GM06990 (cell line): ENCODE results near the gene TMEM94.

Experiments used
- DNase-seq: peaks from one replicate; pipeline ENCODE4 v3.0.0-alpha.2; 2011; ENCODE audit not compliant: insufficient read length; ENCODE audit errors: extremely low read depth
- H3K27me3 ChIP-seq: replicated peaks from 2 replicates; pipeline ENCODE4 v1.6.0; 2011; ENCODE audit warnings: low read length; ENCODE audit not compliant: control insufficient read depth, insufficient read depth
- H3K36me3 ChIP-seq: 2 replicates; pipeline ENCODE4 v1.5.1; 2011; ENCODE audit warnings: low read length; ENCODE audit not compliant: control insufficient read depth, insufficient read depth
- H3K4me3 ChIP-seq: replicated peaks from 2 replicates; pipeline ENCODE4 v1.5.1; 2011; ENCODE audit warnings: low read depth, mild to moderate bottlenecking, control low read depth, low read length
- CTCF ChIP-seq: IDR thresholded peaks from 2 replicates; pipeline ENCODE4 v1.5.1; 2011; ENCODE audit warnings: low read length, control low read depth, mild to moderate bottlenecking, inconsistent platforms; ENCODE audit not compliant: insufficient read depth, poor library complexity, severe bottlenecking

Gene TMEM94

DNA sequence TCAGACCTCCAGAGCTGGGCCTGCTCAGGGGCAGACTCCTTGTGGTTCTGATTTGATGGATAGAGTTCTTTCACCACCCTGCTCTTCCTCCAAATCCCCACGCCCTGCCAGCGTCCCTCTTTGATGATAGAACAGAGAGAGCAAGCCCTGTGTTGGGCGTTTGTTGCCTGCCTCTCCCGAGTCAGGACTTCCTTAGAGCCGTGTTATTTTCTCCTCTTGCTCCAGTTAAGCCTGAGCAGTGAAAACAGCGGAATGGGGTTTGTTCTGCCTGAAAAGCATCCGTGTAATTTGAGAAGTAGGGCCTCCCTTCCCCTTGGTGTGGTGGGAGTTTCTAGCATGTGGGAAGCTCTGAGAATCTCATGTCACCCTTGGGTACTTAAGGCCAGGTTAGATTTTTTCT is 22.1 kb downstream of the TMEM94 start:
- Histone ChIP-seq H3K4me3 (no peak overlapping the region), H3K36me3 (peaks cover 6% of the 10 kb centered on the region), H3K27me3 (no peaks in the 10 kb centered on the region)
- TF ChIP-seq CTCF, result no peak
- DNase-seq, result no peak

DNA sequence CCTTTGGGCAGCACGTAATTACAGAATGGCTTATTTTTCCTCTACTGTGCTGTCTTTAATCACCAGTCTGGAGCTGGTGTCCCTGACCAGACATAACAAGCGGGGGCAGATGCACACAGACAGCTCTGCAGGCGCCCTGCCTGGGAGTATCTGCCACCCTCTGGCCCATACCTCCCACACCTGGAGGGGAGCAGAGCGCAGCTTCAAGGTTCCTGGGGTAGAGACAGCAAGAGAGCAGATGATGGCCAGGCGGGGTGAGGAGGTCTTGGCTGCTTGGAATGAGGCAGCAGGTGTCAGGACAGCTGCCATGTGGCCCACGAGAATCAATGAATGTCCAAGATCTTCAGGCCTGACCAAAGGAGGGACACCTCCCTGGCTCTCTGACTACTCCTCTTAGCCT is 23.8 kb downstream of the TMEM94 start:
- no peak for TF ChIP-seq CTCF
- H3K4me3 ChIP-seq, result no peak overlapping the region
- H3K36me3 ChIP-seq, result peaks cover under 1% of the 10 kb centered on the region; the same call in 1 of the 2 replicates
- DNase-seq, result no peak
- H3K27me3 ChIP-seq, result no peaks in the 10 kb centered on the region

GRCh38 chr17:75481194-75482068 is 25.0 kb downstream of the TMEM94 start:
- Histone ChIP-seq H3K36me3 (no peaks in the 10 kb centered on the region; the same call in 1 of the 2 replicates), H3K27me3 (no peaks in the 10 kb centered on the region), H3K4me3 (no peak overlapping the region)
- no peak for TF ChIP-seq CTCF
- no peak for DNase-seq

GRCh38 chr17:75482098-75482942 is 25.9 kb downstream of the TMEM94 start:
- H3K4me3 ChIP-seq, result no peak overlapping the region
- no peaks in the 10 kb centered on the region for H3K27me3 ChIP-seq
- H3K36me3 ChIP-seq, result no peaks in the 10 kb centered on the region; the same call in 1 of the 2 replicates
- DNase-seq, result no peak
- no peak for TF ChIP-seq CTCF

DNA sequence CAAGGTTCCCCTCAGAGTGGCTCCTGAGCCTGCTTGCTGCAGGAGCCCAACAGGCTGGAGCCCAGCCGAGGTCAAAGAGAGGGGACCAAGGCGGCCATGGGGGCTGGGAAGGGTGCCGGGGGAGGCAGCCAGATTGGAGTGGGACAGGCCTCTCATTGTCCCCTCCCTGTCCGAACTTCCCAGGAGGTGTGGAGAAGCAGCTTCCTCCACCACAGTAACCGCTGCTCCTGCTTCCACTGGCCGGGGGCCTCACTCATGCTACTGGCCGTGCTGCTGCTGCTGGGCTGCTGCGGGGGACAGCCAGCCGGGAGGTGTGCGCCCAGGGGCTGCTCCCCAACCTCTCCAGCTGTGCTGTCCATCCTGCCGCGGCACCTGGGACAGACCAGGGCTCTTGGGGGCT is 29.3 kb downstream of the TMEM94 start:
- Histone ChIP-seq H3K27me3 (no peaks in the 10 kb centered on the region), H3K4me3 (no peak overlapping the region), H3K36me3 (peaks cover under 1% of the 10 kb centered on the region)
- TF ChIP-seq CTCF, result no peak
- DNase-seq, result no peak
